WTC11 (cell line): ENCODE measurements around the gene PGBD5. TPM values are rescaled to one million over a fixed set of nuclear protein-coding genes. Genes with fewer than 3 reads are reported as not detected.

Experiments used
- ATAC-seq: fragments of 200-7000 bp; cut with Tn5 transposase; 2 replicates; pipeline ENCODE4 v1.10.0; 2021; ENCODE audit warnings: mild to moderate bottlenecking, moderate library complexity
- CTCF ChIA-PET: fragments of 300-600 bp; sonication (Branson Sonifier 250); formaldehyde crosslinking; loops from one replicate; lab custom pipeline; 2021; ENCODE audit warnings: antibody characterized with exemption; lab: Charles Lee
- POLR2A ChIA-PET: fragments of 350-600 bp; sonication (Branson Sonifier 250); formaldehyde crosslinking; loops from one replicate; lab custom pipeline; 2021; ENCODE audit warnings: antibody characterized with exemption; lab: Charles Lee
- DNase-seq: peaks from one replicate; pipeline ENCODE4 v3.0.0; 2021; ENCODE audit warnings: low spot score
- H3K27ac Mint-ChIP-seq: 2 replicates; pipeline ENCODE4 v1.8.0; 2021; ENCODE audit warnings: mixed read lengths
- H3K27me3 Mint-ChIP-seq: 2 replicates; pipeline ENCODE4 v1.8.0; 2021; ENCODE audit warnings: low read depth, mild to moderate bottlenecking, moderate library complexity, mixed read lengths
- H3K36me3 Mint-ChIP-seq: 2 replicates; pipeline ENCODE4 v1.8.0; 2021; ENCODE audit warnings: mixed read lengths
- H3K4me1 Mint-ChIP-seq: 2 replicates; pipeline ENCODE4 v1.8.0; 2022; ENCODE audit warnings: mixed read lengths
- H3K4me3 Mint-ChIP-seq: 2 replicates; pipeline ENCODE4 v1.8.0; 2021; ENCODE audit warnings: mild to moderate bottlenecking, moderate library complexity, mixed read lengths
- H3K9me3 Mint-ChIP-seq: 2 replicates; pipeline ENCODE4 v1.8.0; 2021; ENCODE audit warnings: mixed read lengths
- ARID4B ChIP-seq: sonication (generic); formaldehyde crosslinking; IDR thresholded peaks from 2 replicates; pipeline ENCODE4 v1.8.0; 2023; ENCODE audit warnings: missing genetic modification reagents, mild to moderate bottlenecking, borderline replicate concordance
- E2F5 ChIP-seq: sonication (generic); formaldehyde crosslinking; IDR thresholded peaks from 2 replicates; pipeline ENCODE4 v1.8.1; 2022; ENCODE audit warnings: mild to moderate bottlenecking, moderate library complexity, missing genetic modification reagents
- NFYB ChIP-seq: sonication (generic); formaldehyde crosslinking; conservative IDR thresholded peaks from 2 replicates; pipeline ENCODE4 v1.8.0; 2022; ENCODE audit warnings: low read depth, missing genetic modification reagents
- NR3C1 ChIP-seq: sonication (generic); formaldehyde crosslinking; conservative IDR thresholded peaks from 2 replicates; pipeline ENCODE4 v1.8.1; 2023; ENCODE audit warnings: low read depth, mild to moderate bottlenecking, missing genetic modification reagents
- SMAD3 ChIP-seq: sonication (generic); formaldehyde crosslinking; IDR thresholded peaks from 2 replicates; pipeline ENCODE4 v1.8.0; 2022; ENCODE audit warnings: missing genetic modification reagents, mild to moderate bottlenecking, borderline replicate concordance
- ZNF121 ChIP-seq: sonication (generic); formaldehyde crosslinking; IDR thresholded peaks from 2 replicates; pipeline ENCODE4 v1.8.0; 2023; ENCODE audit warnings: missing genetic modification reagents
- ZNF416 ChIP-seq: fragments of 250-450 bp; sonication (Bioruptor Pico); IDR thresholded peaks from 2 replicates; pipeline ENCODE4 v1.9.0; 2021; ENCODE audit warnings: mild to moderate bottlenecking, inconsistent platforms
- ZNF532 ChIP-seq: fragments of 250-450 bp; sonication (Bioruptor Pico); IDR thresholded peaks from 2 replicates; pipeline ENCODE4 v1.9.0; 2021; ENCODE audit warnings: mild to moderate bottlenecking, borderline replicate concordance
- ZSCAN18 ChIP-seq: fragments of 250-450 bp; sonication (Bioruptor Pico); IDR thresholded peaks from 2 replicates; pipeline ENCODE4 v2.1.2; 2022; ENCODE audit warnings: mild to moderate bottlenecking, moderate library complexity
- total RNA-seq: library from RNA; stranded (reverse); gene quantifications from 3 replicates; pipeline ENCODE4 v1.2.3, GENCODE V29; 2021
- TF ChIP-seq, protein P1 (sequence below): fragments of 250-450 bp; sonication (Bioruptor Pico); IDR thresholded peaks from 2 replicates; pipeline ENCODE4 v1.9.0; 2021; ENCODE audit warnings: mild to moderate bottlenecking
- TF ChIP-seq, protein P2 (sequence below): sonication (generic); formaldehyde crosslinking; IDR thresholded peaks from 2 replicates; pipeline ENCODE4 v1.8.0; 2022; ENCODE audit warnings: mild to moderate bottlenecking, missing genetic modification reagents
- TF ChIP-seq, protein P3 (sequence below): fragments of 200-600 bp; IDR thresholded peaks from 2 replicates; pipeline ENCODE4 v1.8.0; 2022; ENCODE audit warnings: antibody characterized with exemption
- TF ChIP-seq, protein P4 (sequence below): sonication (generic); formaldehyde crosslinking; IDR thresholded peaks from 2 replicates; pipeline ENCODE4 v1.8.1; 2022; ENCODE audit warnings: missing genetic modification reagents, borderline replicate concordance
- TF ChIP-seq, protein P5 (sequence below): sonication (generic); formaldehyde crosslinking; IDR thresholded peaks from 2 replicates; pipeline ENCODE4 v1.8.1; 2023; ENCODE audit warnings: mild to moderate bottlenecking, missing genetic modification reagents, moderate library complexity

PGBD5 gene
- total RNA-seq, 1 experiment from 2014 or later = 23.8 TPM

DNA sequence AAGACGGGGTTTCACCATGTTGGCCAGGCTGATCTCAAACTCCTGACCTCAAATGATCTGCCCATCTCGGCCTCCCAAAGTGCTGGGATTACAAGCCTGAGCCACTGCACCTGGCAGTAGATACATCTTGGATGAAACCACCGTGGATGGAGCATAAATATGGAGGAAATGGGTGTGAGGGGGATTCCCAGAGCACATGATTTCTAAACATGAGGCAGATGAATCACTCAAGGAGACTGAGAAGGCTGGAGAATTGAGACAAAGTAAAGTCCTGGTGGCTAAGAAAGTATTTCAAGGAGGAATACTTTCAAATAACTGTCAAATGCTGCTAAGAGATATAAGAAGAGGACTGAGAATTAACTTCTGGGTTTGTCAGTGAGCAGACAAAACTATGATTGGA lies 5.4 kb upstream of the PGBD5 start:
- H3K4me1 Mint-ChIP-seq = peaks cover 33% of the 10 kb centered on the region
- no peak overlapping the region for H3K27ac Mint-ChIP-seq
- peaks cover 4% of the 10 kb centered on the region for H3K36me3 Mint-ChIP-seq
- ChIA-PET POLR2A (no interaction called here), CTCF (interaction anchor here (1.1 kb wide), 1 partner anchor 150 kb away, joined by 3 read pairs; no protein-coding TSS in a partner anchor)
- peaks cover 5% of the 10 kb centered on the region for H3K9me3 Mint-ChIP-seq
- H3K27me3 Mint-ChIP-seq = peaks cover 2% of the 10 kb centered on the region; the same call in 1 of the 2 replicates
- no peak for ATAC-seq
- no peak for DNase-seq
- no peak overlapping the region for H3K4me3 Mint-ChIP-seq
- TF ChIP-seq, protein P1, sequence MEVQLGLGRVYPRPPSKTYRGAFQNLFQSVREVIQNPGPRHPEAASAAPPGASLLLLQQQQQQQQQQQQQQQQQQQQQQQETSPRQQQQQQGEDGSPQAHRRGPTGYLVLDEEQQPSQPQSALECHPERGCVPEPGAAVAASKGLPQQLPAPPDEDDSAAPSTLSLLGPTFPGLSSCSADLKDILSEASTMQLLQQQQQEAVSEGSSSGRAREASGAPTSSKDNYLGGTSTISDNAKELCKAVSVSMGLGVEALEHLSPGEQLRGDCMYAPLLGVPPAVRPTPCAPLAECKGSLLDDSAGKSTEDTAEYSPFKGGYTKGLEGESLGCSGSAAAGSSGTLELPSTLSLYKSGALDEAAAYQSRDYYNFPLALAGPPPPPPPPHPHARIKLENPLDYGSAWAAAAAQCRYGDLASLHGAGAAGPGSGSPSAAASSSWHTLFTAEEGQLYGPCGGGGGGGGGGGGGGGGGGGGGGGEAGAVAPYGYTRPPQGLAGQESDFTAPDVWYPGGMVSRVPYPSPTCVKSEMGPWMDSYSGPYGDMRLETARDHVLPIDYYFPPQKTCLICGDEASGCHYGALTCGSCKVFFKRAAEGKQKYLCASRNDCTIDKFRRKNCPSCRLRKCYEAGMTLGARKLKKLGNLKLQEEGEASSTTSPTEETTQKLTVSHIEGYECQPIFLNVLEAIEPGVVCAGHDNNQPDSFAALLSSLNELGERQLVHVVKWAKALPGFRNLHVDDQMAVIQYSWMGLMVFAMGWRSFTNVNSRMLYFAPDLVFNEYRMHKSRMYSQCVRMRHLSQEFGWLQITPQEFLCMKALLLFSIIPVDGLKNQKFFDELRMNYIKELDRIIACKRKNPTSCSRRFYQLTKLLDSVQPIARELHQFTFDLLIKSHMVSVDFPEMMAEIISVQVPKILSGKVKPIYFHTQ (CRISPR knock-in tag) = no peak
- TF ChIP-seq, protein P2, sequence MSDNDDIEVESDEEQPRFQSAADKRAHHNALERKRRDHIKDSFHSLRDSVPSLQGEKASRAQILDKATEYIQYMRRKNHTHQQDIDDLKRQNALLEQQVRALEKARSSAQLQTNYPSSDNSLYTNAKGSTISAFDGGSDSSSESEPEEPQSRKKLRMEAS = no peak
- TF ChIP-seq NR3C1 = no peak
- no peak for TF ChIP-seq ZNF416 (CRISPR knock-in tag)
- TF ChIP-seq SMAD3 (CRISPR knock-in tag) = no peak
- TF ChIP-seq NFYB (CRISPR knock-in tag) = no peak
- no peak for TF ChIP-seq ZNF532 (CRISPR knock-in tag)
- TF ChIP-seq, protein P3, sequence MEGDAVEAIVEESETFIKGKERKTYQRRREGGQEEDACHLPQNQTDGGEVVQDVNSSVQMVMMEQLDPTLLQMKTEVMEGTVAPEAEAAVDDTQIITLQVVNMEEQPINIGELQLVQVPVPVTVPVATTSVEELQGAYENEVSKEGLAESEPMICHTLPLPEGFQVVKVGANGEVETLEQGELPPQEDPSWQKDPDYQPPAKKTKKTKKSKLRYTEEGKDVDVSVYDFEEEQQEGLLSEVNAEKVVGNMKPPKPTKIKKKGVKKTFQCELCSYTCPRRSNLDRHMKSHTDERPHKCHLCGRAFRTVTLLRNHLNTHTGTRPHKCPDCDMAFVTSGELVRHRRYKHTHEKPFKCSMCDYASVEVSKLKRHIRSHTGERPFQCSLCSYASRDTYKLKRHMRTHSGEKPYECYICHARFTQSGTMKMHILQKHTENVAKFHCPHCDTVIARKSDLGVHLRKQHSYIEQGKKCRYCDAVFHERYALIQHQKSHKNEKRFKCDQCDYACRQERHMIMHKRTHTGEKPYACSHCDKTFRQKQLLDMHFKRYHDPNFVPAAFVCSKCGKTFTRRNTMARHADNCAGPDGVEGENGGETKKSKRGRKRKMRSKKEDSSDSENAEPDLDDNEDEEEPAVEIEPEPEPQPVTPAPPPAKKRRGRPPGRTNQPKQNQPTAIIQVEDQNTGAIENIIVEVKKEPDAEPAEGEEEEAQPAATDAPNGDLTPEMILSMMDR = no peak
- TF ChIP-seq, protein P4, sequence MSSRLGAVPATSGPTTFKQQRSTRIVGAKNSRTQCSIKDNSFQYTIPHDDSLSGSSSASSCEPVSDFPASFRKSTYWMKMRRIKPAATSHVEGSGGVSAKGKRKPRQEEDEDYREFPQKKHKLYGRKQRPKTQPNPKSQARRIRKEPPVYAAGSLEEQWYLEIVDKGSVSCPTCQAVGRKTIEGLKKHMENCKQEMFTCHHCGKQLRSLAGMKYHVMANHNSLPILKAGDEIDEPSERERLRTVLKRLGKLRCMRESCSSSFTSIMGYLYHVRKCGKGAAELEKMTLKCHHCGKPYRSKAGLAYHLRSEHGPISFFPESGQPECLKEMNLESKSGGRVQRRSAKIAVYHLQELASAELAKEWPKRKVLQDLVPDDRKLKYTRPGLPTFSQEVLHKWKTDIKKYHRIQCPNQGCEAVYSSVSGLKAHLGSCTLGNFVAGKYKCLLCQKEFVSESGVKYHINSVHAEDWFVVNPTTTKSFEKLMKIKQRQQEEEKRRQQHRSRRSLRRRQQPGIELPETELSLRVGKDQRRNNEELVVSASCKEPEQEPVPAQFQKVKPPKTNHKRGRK (CRISPR knock-in tag) = no peak
- TF ChIP-seq, protein P5, sequence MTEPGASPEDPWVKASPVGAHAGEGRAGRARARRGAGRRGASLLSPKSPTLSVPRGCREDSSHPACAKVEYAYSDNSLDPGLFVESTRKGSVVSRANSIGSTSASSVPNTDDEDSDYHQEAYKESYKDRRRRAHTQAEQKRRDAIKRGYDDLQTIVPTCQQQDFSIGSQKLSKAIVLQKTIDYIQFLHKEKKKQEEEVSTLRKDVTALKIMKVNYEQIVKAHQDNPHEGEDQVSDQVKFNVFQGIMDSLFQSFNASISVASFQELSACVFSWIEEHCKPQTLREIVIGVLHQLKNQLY = no peak
- TF ChIP-seq E2F5 (CRISPR knock-in tag) = no peak
- no peak for TF ChIP-seq ZSCAN18 (CRISPR knock-in tag)
- TF ChIP-seq ARID4B = no peak
- no peak for TF ChIP-seq ZNF121 (CRISPR knock-in tag)
- TF ChIP-seq, all 79 proteins: peak for 0
